GM23248 (cell line): ENCODE results near the gene CHST9.

ENCODE experiments used
- EZH2 ChIP-seq: fragments of 200-600 bp; sonication (generic); IDR thresholded peaks from 2 replicates; pipeline ENCODE4 v1.6.1; 2018; ENCODE audit warnings: antibody characterized with exemption, mild to moderate bottlenecking; ENCODE audit not compliant: insufficient read depth, poor library complexity, severe bottlenecking
- EZH2phosphoT487 ChIP-seq: fragments of 200-600 bp; sonication (generic); IDR thresholded peaks from 2 replicates; pipeline ENCODE4 v1.6.1; 2018; ENCODE audit warnings: antibody characterized with exemption, moderate library complexity, mild to moderate bottlenecking, low read depth; ENCODE audit not compliant: insufficient read depth

GRCh38 chr18:27165412-27165811 lies 19.7 kb downstream of the CHST9 start:
- TF ChIP-seq EZH2 (no peak), EZH2phosphoT487 (no peak)
